Keratinocyte (primary cell): ENCODE data around the gene RPUSD4.

Experiments
- EZH2 ChIP-seq: IDR thresholded peaks from one replicate; pipeline ENCODE4 v1.6.1; 2012; ENCODE audit warnings: inconsistent platforms, mild to moderate bottlenecking, low read length, moderate library complexity
- TF ChIP-seq, protein P1 (sequence below), 3 experiments: IDR thresholded peaks in 1 of 3; conservative IDR thresholded peaks in 1 of 3; optimal IDR thresholded peaks in 1 of 3; 2 replicates in 2 of 3; 3 replicates in 1 of 3; pipeline versions ENCODE3 to v1.5.1; 2011; ENCODE audit warnings: low read length in 3 of 3, mild to moderate bottlenecking in 3 of 3, moderate library complexity in 2 of 3, control low read depth in 1 of 3, inconsistent platforms in 1 of 3; ENCODE audit not compliant: insufficient read depth in 2 of 3; ENCODE audit errors: extremely low read depth in 1 of 3

DNA sequence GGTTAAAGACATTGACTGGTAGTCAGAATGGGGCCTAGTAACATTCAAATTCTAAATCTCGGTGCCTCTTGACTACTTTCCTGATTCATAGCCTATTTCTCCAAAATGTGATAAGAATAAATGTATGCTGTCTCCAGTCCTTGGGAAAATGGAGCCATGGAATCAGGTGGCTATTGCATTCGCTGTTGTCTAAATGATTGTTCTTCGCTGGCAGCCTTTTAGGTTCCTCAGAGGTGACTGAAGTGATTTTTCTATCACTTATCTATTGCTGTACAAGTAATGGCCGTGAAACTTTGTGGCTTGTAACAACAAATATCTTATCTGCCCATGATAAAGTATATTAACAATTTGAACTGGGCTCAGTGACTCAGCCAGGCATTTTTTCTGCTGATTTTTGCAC lies 41.8 kb upstream of the RPUSD4 start:
- TF ChIP-seq, protein P1, sequence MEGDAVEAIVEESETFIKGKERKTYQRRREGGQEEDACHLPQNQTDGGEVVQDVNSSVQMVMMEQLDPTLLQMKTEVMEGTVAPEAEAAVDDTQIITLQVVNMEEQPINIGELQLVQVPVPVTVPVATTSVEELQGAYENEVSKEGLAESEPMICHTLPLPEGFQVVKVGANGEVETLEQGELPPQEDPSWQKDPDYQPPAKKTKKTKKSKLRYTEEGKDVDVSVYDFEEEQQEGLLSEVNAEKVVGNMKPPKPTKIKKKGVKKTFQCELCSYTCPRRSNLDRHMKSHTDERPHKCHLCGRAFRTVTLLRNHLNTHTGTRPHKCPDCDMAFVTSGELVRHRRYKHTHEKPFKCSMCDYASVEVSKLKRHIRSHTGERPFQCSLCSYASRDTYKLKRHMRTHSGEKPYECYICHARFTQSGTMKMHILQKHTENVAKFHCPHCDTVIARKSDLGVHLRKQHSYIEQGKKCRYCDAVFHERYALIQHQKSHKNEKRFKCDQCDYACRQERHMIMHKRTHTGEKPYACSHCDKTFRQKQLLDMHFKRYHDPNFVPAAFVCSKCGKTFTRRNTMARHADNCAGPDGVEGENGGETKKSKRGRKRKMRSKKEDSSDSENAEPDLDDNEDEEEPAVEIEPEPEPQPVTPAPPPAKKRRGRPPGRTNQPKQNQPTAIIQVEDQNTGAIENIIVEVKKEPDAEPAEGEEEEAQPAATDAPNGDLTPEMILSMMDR (optimal IDR thresholded peaks at IDR 0.05 in 1 of 3, IDR thresholded peaks at IDR 0.05 in 1 of 3, conservative IDR thresholded peaks at IDR 0.05 in 1 of 3; ENCODE audit: extremely low read depth in 1 of 3, insufficient read depth in 2 of 3, low read length in 3 of 3): no peak
- no peak for TF ChIP-seq EZH2
